ENCODE data around the gene BUD13.
"Not testable (repeated sequence)": the region's sequence is repeated elsewhere in the genome, so short reads cannot be mapped to it uniquely, and the experiment has no call there.

BUD13 gene, protein sequence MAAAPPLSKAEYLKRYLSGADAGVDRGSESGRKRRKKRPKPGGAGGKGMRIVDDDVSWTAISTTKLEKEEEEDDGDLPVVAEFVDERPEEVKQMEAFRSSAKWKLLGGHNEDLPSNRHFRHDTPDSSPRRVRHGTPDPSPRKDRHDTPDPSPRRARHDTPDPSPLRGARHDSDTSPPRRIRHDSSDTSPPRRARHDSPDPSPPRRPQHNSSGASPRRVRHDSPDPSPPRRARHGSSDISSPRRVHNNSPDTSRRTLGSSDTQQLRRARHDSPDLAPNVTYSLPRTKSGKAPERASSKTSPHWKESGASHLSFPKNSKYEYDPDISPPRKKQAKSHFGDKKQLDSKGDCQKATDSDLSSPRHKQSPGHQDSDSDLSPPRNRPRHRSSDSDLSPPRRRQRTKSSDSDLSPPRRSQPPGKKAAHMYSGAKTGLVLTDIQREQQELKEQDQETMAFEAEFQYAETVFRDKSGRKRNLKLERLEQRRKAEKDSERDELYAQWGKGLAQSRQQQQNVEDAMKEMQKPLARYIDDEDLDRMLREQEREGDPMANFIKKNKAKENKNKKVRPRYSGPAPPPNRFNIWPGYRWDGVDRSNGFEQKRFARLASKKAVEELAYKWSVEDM

GRCh38 chr11:116772443-116773202 lies at the start of gene BUD13:
TSS of gene BUD13 (minus strand) at chr11:116772987. CDS start at chr11:116772964, 23 bp downstream.
- DNase-seq (ENCODE audit: low spot score), result peak; percentile 97

- DNase-seq (ENCODE audit: low spot score), result no peak
Observed at GRCh38 chr11:116822575-116822974, 49.8 kb upstream of the BUD13 start.

DNA sequence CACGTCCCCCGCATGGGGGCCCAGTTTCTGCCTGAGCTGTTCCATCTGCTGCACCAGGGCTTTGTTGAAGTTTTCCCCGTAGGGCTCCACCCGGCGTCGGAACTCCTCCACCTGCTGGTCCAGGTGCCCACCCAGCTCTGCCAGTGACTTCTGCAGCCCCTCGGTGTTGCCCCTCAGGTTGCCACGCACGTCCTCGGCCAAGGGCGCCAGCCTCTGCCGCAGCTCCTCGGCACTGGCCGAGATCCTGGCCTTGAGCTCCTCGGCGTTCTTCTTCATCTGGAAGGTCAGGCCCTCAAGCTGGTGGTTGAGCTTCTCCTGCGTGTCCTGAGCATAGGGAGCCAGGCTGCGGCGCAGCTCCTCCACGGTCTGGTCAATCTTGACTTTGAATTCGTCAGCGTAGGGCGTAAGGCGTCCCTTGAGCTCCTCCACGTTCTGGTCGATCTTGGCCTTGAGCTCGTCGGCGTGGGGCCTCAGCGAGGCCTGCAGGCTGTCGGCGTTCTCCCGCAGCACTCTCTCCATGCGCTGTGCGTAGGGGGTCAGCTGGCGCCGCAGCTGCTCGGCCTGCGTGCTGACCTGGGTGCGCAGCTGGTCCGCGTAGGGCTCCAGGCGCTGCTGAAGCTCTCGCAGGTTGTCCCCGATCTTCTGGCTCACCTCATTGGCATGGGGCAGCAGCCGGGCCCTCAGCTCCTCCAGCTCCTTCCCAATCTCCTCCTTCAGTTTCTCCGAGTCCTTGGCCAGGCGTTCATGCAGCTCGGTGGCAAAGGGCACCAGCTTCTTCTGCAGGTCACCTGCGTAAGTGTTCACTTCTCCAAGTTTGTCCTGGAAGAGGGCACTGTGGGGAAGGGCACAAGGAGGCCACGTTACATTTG lies 48.5 kb upstream of the BUD13 start:
- DNase-seq (ENCODE audit: low spot score), result no peak

DNA sequence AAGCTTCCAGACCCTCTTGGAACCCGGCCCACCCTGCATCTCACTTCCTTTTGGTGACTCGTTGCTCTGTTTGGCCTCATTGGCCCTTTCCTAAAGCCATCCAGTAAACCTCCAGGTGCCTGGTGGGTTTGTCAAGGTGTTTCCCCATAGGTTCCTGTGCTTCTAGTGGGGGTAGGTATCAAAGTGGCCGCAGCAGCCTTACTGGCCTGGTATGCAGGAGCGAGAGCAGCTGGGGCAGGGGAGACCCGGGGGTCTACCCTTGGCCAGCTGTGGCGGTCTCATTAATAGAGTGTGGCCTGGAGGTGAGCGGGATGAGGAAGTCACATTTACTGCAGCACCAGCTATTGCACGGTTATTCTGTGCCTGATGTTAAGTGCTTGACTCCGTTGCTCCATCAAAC lies 46.3 kb upstream of the BUD13 start:
- DNase-seq (ENCODE audit: low spot score), result no peak

GRCh38 chr11:116814502-116814901 lies 41.7 kb upstream of the BUD13 start:
- no peak for DNase-seq (ENCODE audit: low spot score)

GRCh38 chr11:116813781-116814471 lies 41.1 kb upstream of the BUD13 start:
- no peak for DNase-seq (ENCODE audit: low spot score)

DNA sequence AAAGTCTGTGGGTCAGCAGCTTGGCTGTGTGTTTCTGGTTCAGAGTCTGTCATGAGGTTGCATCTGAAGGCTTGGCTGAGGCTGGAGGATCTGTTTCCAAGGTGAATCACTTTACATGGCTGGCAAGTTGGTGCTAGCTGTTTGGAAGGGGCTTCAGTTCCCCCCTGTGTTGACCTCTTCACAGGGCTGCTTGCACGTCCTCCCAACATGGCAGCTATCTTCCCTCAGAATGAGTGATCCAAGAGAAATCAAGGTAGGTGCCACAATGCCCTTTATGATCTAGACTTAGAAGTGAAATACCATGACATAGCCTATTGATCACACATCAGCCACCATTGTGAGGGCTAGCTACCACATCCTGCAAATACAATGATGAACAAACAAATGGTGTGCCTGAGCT lies 40.4 kb upstream of the BUD13 start:
- DNase-seq (ENCODE audit: low spot score), result no peak

- DNase-seq (ENCODE audit: low spot score), result no peak
Observed at GRCh38 chr11:116812109-116812508, 39.3 kb upstream of the BUD13 start.

DNA sequence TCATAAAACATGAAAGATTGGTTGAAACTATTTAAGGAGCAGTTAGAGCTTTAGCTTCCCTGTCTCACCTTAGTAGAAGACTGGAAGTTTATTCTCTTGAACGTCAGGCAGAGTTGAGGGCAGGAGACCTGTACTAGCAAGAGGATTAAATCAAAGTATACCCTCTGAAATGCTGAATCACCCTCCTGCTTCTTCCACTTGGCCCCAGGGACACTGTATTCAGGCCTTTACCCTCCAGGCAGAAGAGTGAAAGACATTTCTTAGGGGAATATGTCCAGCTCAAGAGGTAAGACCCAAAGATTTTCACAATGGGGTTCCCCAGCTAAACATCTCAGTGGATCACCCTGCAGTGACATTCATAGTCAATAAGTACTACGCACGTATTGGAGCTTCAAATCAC lies 38.4 kb upstream of the BUD13 start:
- no peak for DNase-seq (ENCODE audit: low spot score)

DNA sequence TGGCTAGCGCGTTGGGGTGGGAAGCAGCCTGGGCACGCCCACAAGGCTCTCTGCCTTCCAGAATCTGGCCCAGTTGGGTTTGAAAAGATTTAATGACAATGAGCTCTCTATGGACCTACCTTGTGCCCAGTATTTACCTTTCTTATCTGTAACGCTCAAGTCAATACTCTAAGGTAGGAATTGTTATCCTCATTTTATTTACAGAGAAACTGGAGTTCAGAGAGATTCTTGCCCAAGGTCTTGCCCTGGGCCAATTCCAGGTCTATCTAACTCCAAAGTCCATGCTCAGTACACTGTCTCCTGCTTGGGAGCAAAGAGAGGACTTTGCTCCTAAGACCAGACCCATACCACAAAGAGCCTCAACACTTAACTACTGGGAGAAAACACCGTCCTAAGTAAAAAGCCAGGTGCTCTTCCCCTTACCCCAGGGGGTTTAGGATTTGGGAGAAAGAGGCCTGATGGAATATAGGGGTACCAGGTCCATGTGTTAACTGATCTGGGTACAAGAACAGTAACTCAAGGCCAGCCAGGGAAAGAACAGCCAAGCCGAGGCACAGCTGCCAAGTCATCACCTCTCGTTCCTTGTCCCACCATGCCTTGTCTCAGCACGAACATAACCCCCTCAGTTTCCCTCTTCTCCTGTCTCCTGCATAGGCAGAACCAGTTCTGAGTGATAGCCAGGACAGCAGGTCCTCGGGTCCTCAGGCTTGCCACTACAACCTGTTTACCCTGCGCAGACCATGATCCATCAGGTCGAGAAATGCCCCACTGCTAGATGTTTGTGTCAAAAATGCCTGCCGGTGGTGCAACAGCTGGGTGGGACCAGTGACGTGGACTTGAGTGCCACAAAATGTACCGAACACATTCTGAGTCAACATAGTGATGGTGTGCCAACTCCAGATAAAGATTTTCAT lies 35.7 kb upstream of the BUD13 start:
- no peak for DNase-seq (ENCODE audit: low spot score)

GRCh38 chr11:116807601-116808261 lies 34.9 kb upstream of the BUD13 start:
- DNase-seq (ENCODE audit: low spot score), result no peak

- DNase-seq (ENCODE audit: low spot score), result no peak
Observed at GRCh38 chr11:116804001-116804400, 31.2 kb upstream of the BUD13 start.

DNA sequence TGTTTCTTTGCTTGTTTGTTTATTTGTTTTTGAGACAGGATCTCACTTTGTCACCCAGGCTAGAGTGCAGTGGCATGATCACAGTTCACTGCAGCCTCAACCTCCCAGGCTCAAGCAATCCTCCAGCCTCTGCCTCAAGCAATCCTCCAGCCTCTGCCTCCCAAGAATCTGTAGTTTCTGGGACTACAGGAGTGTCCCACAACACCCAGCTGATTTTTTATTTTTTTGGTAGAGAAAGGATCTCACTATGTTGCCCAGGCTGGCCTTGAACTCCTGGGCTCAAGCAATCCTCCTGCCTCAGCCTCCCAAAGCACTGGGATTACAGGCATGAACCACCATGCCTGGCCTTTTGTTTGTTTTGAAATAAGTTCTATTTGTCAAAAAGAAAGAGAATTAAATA lies 28.9 kb upstream of the BUD13 start:
- DNase-seq (ENCODE audit: low spot score), result not testable (repeated sequence)

DNA sequence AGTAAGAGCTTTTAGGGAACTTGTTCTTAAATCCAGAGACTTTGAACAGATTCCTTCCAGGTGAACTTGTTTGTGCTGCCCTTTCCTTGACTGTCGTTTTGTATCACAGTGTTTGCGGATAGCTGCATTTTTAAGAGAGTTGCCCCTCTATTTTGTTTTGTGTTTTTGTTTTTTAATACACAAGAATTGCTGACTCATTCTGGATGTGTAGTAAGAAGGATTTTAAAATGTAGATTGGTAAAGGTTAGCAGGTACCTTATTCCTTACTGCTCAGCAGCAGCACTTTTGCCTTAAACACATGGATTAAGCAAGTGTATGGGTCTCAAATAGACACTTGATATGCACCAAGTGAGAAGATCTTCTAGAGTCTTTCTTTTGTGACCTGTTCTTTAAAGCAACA lies 27.8 kb upstream of the BUD13 start:
- DNase-seq (ENCODE audit: low spot score), result no peak

GRCh38 chr11:116798368-116798767 lies 25.6 kb upstream of the BUD13 start:
- DNase-seq (ENCODE audit: low spot score), result no peak

GRCh38 chr11:116797816-116798215 lies 25.0 kb upstream of the BUD13 start:
- DNase-seq (ENCODE audit: low spot score), result no peak

DNA sequence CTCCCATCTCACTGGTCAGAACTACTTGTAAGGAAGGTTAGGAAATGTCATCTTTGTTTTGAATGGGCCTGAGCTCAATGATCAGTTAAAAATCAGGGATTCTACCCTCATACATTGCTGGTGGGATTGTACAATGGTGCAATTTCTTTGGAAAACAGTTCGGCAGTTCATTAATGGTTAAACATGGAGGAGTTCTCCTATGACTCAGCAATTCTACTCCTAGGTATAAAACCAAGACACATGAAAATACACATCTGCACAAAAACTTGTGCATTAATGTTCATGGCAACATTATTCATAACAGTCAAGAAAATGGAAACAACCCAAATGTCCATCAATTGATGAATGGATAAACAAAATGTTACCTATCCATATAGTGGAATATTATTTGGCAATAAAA lies 23.8 kb upstream of the BUD13 start:
- DNase-seq (ENCODE audit: low spot score), result no peak

- DNase-seq (ENCODE audit: low spot score), result no peak
Observed at GRCh38 chr11:116794851-116795250, 22.1 kb upstream of the BUD13 start.

- DNase-seq (ENCODE audit: low spot score), result no peak
Observed at GRCh38 chr11:116793772-116794097, 20.9 kb upstream of the BUD13 start.
